Activated naive CD8-positive, alpha-beta T cell (primary cell): Measurements from ENCODE around the gene S100A6.

Experiments used
- H3K27ac Mint-ChIP-seq: one replicate; pipeline ENCODE4 v1.8.0; 2021; ENCODE audit warnings: mixed read lengths
- H3K27me3 Mint-ChIP-seq: one replicate; pipeline ENCODE4 v1.8.0; 2021; ENCODE audit warnings: mixed read lengths
- H3K36me3 Mint-ChIP-seq: one replicate; pipeline ENCODE4 v1.8.0; 2021; ENCODE audit warnings: mixed read lengths
- H3K4me1 Mint-ChIP-seq: one replicate; pipeline ENCODE4 v1.8.0; 2021; ENCODE audit warnings: low read depth, mixed read lengths
- H3K4me3 Mint-ChIP-seq: one replicate; pipeline ENCODE4 v1.8.0; 2021; ENCODE audit warnings: mild to moderate bottlenecking, mixed read lengths
- H3K9me3 Mint-ChIP-seq: one replicate; pipeline ENCODE4 v1.8.0; 2021; ENCODE audit warnings: low read depth, mixed read lengths

Gene S100A6

GRCh38 chr1:153510984-153511410, 24.8 kb downstream of the S100A6 start:
- no peaks in the 10 kb centered on the region for H3K9me3 Mint-ChIP-seq
- H3K27ac Mint-ChIP-seq, result peak overlapping the region; percentile 80
- H3K4me3 Mint-ChIP-seq, result no peak overlapping the region
- no peaks in the 10 kb centered on the region for H3K36me3 Mint-ChIP-seq
- H3K4me1 Mint-ChIP-seq, result peaks cover 6% of the 10 kb centered on the region
- H3K27me3 Mint-ChIP-seq, result no peaks in the 10 kb centered on the region

GRCh38 chr1:153509729-153510354, 25.9 kb downstream of the S100A6 start:
- no peaks in the 10 kb centered on the region for H3K9me3 Mint-ChIP-seq
- H3K4me3 Mint-ChIP-seq, result no peak overlapping the region
- peaks cover 6% of the 10 kb centered on the region for H3K4me1 Mint-ChIP-seq
- H3K27ac Mint-ChIP-seq, result no peak overlapping the region
- H3K27me3 Mint-ChIP-seq, result no peaks in the 10 kb centered on the region
- no peaks in the 10 kb centered on the region for H3K36me3 Mint-ChIP-seq

- Mint-ChIP-seq H3K27ac (no peak overlapping the region), H3K27me3 (no peaks in the 10 kb centered on the region), H3K9me3 (no peaks in the 10 kb centered on the region), H3K36me3 (no peaks in the 10 kb centered on the region), H3K4me1 (peaks cover 6% of the 10 kb centered on the region), H3K4me3 (no peak overlapping the region)
These were observed 26.8 kb downstream of the S100A6 start for GRCh38 chr1:153509036-153509435.

GRCh38 chr1:153507926-153508583, 27.7 kb downstream of the S100A6 start:
- H3K9me3 Mint-ChIP-seq, result no peaks in the 10 kb centered on the region
- H3K27ac Mint-ChIP-seq, result no peak overlapping the region
- H3K27me3 Mint-ChIP-seq, result no peaks in the 10 kb centered on the region
- no peaks in the 10 kb centered on the region for H3K36me3 Mint-ChIP-seq
- H3K4me3 Mint-ChIP-seq, result no peak overlapping the region
- peaks cover 6% of the 10 kb centered on the region for H3K4me1 Mint-ChIP-seq

GRCh38 chr1:153506831-153507413, 28.9 kb downstream of the S100A6 start:
- H3K27ac Mint-ChIP-seq, result no peak overlapping the region

GRCh38 chr1:153506386-153506785, 29.4 kb downstream of the S100A6 start:
- H3K4me1 Mint-ChIP-seq, result peaks cover 5% of the 10 kb centered on the region
- no peaks in the 10 kb centered on the region for H3K27me3 Mint-ChIP-seq
- H3K4me3 Mint-ChIP-seq, result no peak overlapping the region
- no peak overlapping the region for H3K27ac Mint-ChIP-seq
- H3K36me3 Mint-ChIP-seq, result no peaks in the 10 kb centered on the region
- H3K9me3 Mint-ChIP-seq, result no peaks in the 10 kb centered on the region

More at GRCh38 chr1:153506831-153507413, 28.9 kb downstream of the S100A6 start:
- Mint-ChIP-seq H3K4me1 (peaks cover 6% of the 10 kb centered on the region), H3K9me3 (no peaks in the 10 kb centered on the region), H3K36me3 (no peaks in the 10 kb centered on the region), H3K27me3 (no peaks in the 10 kb centered on the region), H3K4me3 (no peak overlapping the region)

GRCh38 chr1:153505576-153505975, 30.2 kb downstream of the S100A6 start:
- H3K36me3 Mint-ChIP-seq, result no peaks in the 10 kb centered on the region
- no peaks in the 10 kb centered on the region for H3K9me3 Mint-ChIP-seq
- H3K27ac Mint-ChIP-seq, result no peak overlapping the region
- H3K4me3 Mint-ChIP-seq, result no peak overlapping the region
- no peaks in the 10 kb centered on the region for H3K27me3 Mint-ChIP-seq
- no peaks in the 10 kb centered on the region for H3K4me1 Mint-ChIP-seq

GRCh38 chr1:153503766-153504165, 32.0 kb downstream of the S100A6 start:
- no peaks in the 10 kb centered on the region for H3K36me3 Mint-ChIP-seq
- no peaks in the 10 kb centered on the region for H3K27me3 Mint-ChIP-seq
- no peaks in the 10 kb centered on the region for H3K9me3 Mint-ChIP-seq
- no peak overlapping the region for H3K4me3 Mint-ChIP-seq
- H3K4me1 Mint-ChIP-seq, result no peaks in the 10 kb centered on the region
- H3K27ac Mint-ChIP-seq, result no peak overlapping the region

GRCh38 chr1:153498746-153499145, 37.0 kb downstream of the S100A6 start:
- H3K9me3 Mint-ChIP-seq, result no peaks in the 10 kb centered on the region

GRCh38 chr1:153495536-153495935, 40.3 kb downstream of the S100A6 start:
- H3K36me3 Mint-ChIP-seq, result no peaks in the 10 kb centered on the region
- peaks cover 7% of the 10 kb centered on the region for H3K27me3 Mint-ChIP-seq
- H3K9me3 Mint-ChIP-seq, result no peaks in the 10 kb centered on the region
- no peaks in the 10 kb centered on the region for H3K4me1 Mint-ChIP-seq
- H3K27ac Mint-ChIP-seq, result no peak overlapping the region
- no peak overlapping the region for H3K4me3 Mint-ChIP-seq

More at GRCh38 chr1:153498746-153499145, 37.0 kb downstream of the S100A6 start:
- no peaks in the 10 kb centered on the region for H3K36me3 Mint-ChIP-seq
- H3K4me3 Mint-ChIP-seq, result no peak overlapping the region
- H3K27ac Mint-ChIP-seq, result no peak overlapping the region
- H3K4me1 Mint-ChIP-seq, result no peaks in the 10 kb centered on the region
- peaks cover 7% of the 10 kb centered on the region for H3K27me3 Mint-ChIP-seq

GRCh38 chr1:153494976-153495535, 40.7 kb downstream of the S100A6 start:
- H3K4me3 Mint-ChIP-seq, result no peak overlapping the region
- H3K9me3 Mint-ChIP-seq, result no peaks in the 10 kb centered on the region
- no peak overlapping the region for H3K27ac Mint-ChIP-seq
- no peaks in the 10 kb centered on the region for H3K36me3 Mint-ChIP-seq
- no peaks in the 10 kb centered on the region for H3K4me1 Mint-ChIP-seq
- H3K27me3 Mint-ChIP-seq, result peaks cover 7% of the 10 kb centered on the region

GRCh38 chr1:153493343-153493960, 42.3 kb downstream of the S100A6 start:
- Mint-ChIP-seq H3K27me3 (peaks cover 7% of the 10 kb centered on the region), H3K27ac (no peak overlapping the region), H3K9me3 (no peaks in the 10 kb centered on the region), H3K36me3 (no peaks in the 10 kb centered on the region), H3K4me3 (no peak overlapping the region), H3K4me1 (no peaks in the 10 kb centered on the region)

- H3K4me3 Mint-ChIP-seq, result no peak overlapping the region
- no peak overlapping the region for H3K27ac Mint-ChIP-seq
- H3K27me3 Mint-ChIP-seq, result peaks cover 10% of the 10 kb centered on the region
- no peaks in the 10 kb centered on the region for H3K4me1 Mint-ChIP-seq
- no peaks in the 10 kb centered on the region for H3K36me3 Mint-ChIP-seq
- H3K9me3 Mint-ChIP-seq, result no peaks in the 10 kb centered on the region
These were observed 45.3 kb downstream of the S100A6 start for GRCh38 chr1:153490272-153491051.

GRCh38 chr1:153488731-153489130, 47.1 kb downstream of the S100A6 start:
- peaks cover 12% of the 10 kb centered on the region for H3K27me3 Mint-ChIP-seq
- H3K4me1 Mint-ChIP-seq, result no peaks in the 10 kb centered on the region
- H3K27ac Mint-ChIP-seq, result no peak overlapping the region
- no peaks in the 10 kb centered on the region for H3K9me3 Mint-ChIP-seq
- no peak overlapping the region for H3K4me3 Mint-ChIP-seq
- H3K36me3 Mint-ChIP-seq, result no peaks in the 10 kb centered on the region
